ENCODE measurements around the gene CEP68. TPM values are rescaled to one million over a fixed set of nuclear protein-coding genes. Genes with fewer than 3 reads are reported as not detected.

CEP68 gene
- polyA plus RNA-seq, 1 donor from 2014 or later, result 34.7 TPM

- Histone ChIP-seq H3K27me3 (ENCODE audit: insufficient read depth, low read depth, low read length) (no peaks in the 10 kb centered on the region), H3K9me2 (ENCODE audit: insufficient read depth, low read length) (no peaks in the 10 kb centered on the region), H3K4me2 (ENCODE audit: low read length) (no peak overlapping the region), H3F3A (ENCODE audit: insufficient read depth, low read length, poor library complexity, severe bottlenecking) (no peaks in the 10 kb centered on the region), H4K20me1 (ENCODE audit: insufficient read depth) (no peaks in the 10 kb centered on the region), H3K27ac (ENCODE audit: low read length) (no peak overlapping the region), H3K9me3 (ENCODE audit: low read length) (no peaks in the 10 kb centered on the region), H2AFZ (ENCODE audit: low read depth, low read length) (no peak overlapping the region), H3K9ac (ENCODE audit: low read length) (no peak overlapping the region), H3K4me3 (ENCODE audit: low read length) (no peak overlapping the region), H3K36me3 (ENCODE audit: insufficient read depth, low read length) (peaks cover 19% of the 10 kb centered on the region), H3K79me2 (replicated peaks; ENCODE audit: insufficient read depth, low read length) (no peaks in the 10 kb centered on the region)
- TF ChIP-seq CTCF (IDR thresholded peaks at IDR 0.05; ENCODE audit: poor library complexity, severe bottlenecking) (no peak), EZH2 (IDR thresholded peaks at IDR 0.05; ENCODE audit: borderline replicate concordance, insufficient read depth, low read length, poor library complexity, severe bottlenecking) (no peak), MXI1 (conservative IDR thresholded peaks at IDR 0.05; ENCODE audit: poor library complexity, severe bottlenecking) (no peak)
Observed at GRCh38 chr2:65020943-65021528, 35.2 kb upstream of the CEP68 start.

GRCh38 chr2:65021709-65022108 is 34.5 kb upstream of the CEP68 start:
- H3K4me3 ChIP-seq (ENCODE audit: low read length), result no peak overlapping the region

More at GRCh38 chr2:65021709-65022108, 34.5 kb upstream of the CEP68 start:
- H3K9ac ChIP-seq (ENCODE audit: low read length), result no peak overlapping the region
- no peak overlapping the region for H2AFZ ChIP-seq (ENCODE audit: low read depth, low read length)
- H3F3A ChIP-seq (ENCODE audit: insufficient read depth, low read length, poor library complexity, severe bottlenecking), result no peaks in the 10 kb centered on the region
- no peak for TF ChIP-seq MXI1 (conservative IDR thresholded peaks at IDR 0.05; ENCODE audit: poor library complexity, severe bottlenecking)
- no peak for TF ChIP-seq POLR2AphosphoS5 (IDR thresholded peaks at IDR 0.05)
- no peak for TF ChIP-seq CTCF (IDR thresholded peaks at IDR 0.05; ENCODE audit: poor library complexity, severe bottlenecking)
- no peak for TF ChIP-seq REST (IDR thresholded peaks at IDR 0.05; ENCODE audit: borderline replicate concordance)
- no peak for TF ChIP-seq EZH2 (IDR thresholded peaks at IDR 0.05; ENCODE audit: borderline replicate concordance, insufficient read depth, low read length, poor library complexity, severe bottlenecking)
- TF ChIP-seq SMC3 (conservative IDR thresholded peaks at IDR 0.05; ENCODE audit: poor library complexity), result no peak
- no peak for TF ChIP-seq TAF1 (IDR thresholded peaks at IDR 0.05; ENCODE audit: low read depth)
- no peak for TF ChIP-seq EP300 (conservative IDR thresholded peaks at IDR 0.05; ENCODE audit: poor library complexity, severe bottlenecking)
- no peak for TF ChIP-seq RAD21 (conservative IDR thresholded peaks at IDR 0.05)
- H3K79me2 ChIP-seq (replicated peaks; ENCODE audit: insufficient read depth, low read length), result no peaks in the 10 kb centered on the region
- H3K9me2 ChIP-seq (ENCODE audit: insufficient read depth, low read length), result no peaks in the 10 kb centered on the region
- H3K27me3 ChIP-seq (ENCODE audit: insufficient read depth, low read depth, low read length), result no peaks in the 10 kb centered on the region
- H3K9me3 ChIP-seq (ENCODE audit: low read length), result no peaks in the 10 kb centered on the region
- H3K27ac ChIP-seq (ENCODE audit: low read length), result no peak overlapping the region
- no peak overlapping the region for H3K4me2 ChIP-seq (ENCODE audit: low read length)
- H3K36me3 ChIP-seq (ENCODE audit: insufficient read depth, low read length), result peaks cover 14% of the 10 kb centered on the region
- H4K20me1 ChIP-seq (ENCODE audit: insufficient read depth), result no peaks in the 10 kb centered on the region

All from neural cell (in vitro differentiated cells).